ENCODE data around the gene CYGB. TPM values are rescaled to one million over a fixed set of nuclear protein-coding genes. Genes with fewer than 3 reads are reported as not detected.

CYGB gene
- polyA plus RNA-seq, 1 of the 3 experiments (the other 2 are of a cell fraction) = 1.7 TPM

DNA sequence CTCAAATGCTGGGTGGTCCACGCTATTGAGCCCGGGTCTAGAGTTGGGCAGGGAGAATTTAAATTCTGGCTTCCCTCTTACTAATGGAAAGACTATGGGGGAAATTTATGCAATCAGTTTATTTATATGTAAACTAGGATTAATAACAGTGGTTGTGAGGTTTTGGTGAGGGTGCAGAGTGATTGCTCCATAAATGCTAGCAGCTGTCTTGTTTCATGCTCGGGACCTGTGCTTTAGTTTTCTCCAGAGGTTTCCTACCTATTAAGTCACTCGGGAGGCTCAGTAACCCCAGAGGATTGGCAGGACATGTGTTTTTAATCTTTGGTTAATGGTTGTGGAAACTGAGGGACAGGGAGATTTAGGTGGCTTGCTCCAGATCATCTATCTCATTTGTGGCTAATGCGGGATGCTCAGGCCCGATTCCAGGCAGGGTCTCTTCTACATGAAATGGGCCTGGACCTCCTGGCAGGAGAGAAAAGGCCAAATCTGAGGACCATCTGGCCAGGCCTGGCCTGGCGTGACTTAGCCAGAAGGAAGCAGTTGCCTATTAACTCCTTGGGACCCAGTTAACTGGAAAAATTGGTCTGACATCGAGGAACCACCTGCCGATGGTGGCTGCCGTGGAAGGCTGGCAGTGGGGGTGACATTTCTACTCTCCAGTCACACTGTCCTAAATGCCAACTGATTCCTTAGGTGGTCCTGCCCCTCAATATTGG lies 4.4 kb upstream of the CYGB start:
- 83% methylated on average over 10 of the region's 10 CpGs for WGBS (ENCODE audit: low lambda C conversion rate)
- CTCF ChIA-PET = interaction anchor here (4.4 to 15.7 kb wide), 4 partner anchors 9 to 27 kb away, joined by 29 to 679 read pairs (median 194); partner anchors contain the start of gene CYGB
- H4K20me1 ChIP-seq (ENCODE audit: insufficient read depth) = peaks cover 7% of the 10 kb centered on the region
- no peak overlapping the region for H3K4me2 ChIP-seq
- H3K27ac ChIP-seq (ENCODE audit: low read depth in 2 of 2, low read length in 1 of 2) = peak overlapping the region in 1 of 2 experiments; percentile 99; a peak in 3 of 4 replicates
- no peak overlapping the region for H3K4me3 ChIP-seq (ENCODE audit: low read depth in 2 of 2, low read length in 1 of 2)
- TF ChIP-seq JUND (IDR thresholded peaks at IDR 0.05) = no peak
- no peak for TF ChIP-seq CHD2 (IDR thresholded peaks at IDR 0.05; ENCODE audit: low read length, partially characterized antibody)
- TF ChIP-seq TEAD4 (IDR thresholded peaks at IDR 0.05; ENCODE audit: borderline replicate concordance, insufficient read depth) = no peak
- TF ChIP-seq EP300 (IDR thresholded peaks at IDR 0.05; ENCODE audit: borderline replicate concordance in 1 of 2, low read depth in 1 of 2, low read length in 1 of 2) = peak in 1 of 2 experiments; percentile 52; a peak in 2 of 4 replicates
- no peak for TF ChIP-seq RAD21 (IDR thresholded peaks at IDR 0.05; ENCODE audit: low read length)
- no peak for TF ChIP-seq TAF1 (IDR thresholded peaks at IDR 0.05; ENCODE audit: borderline replicate concordance, low read depth, low read length)
- no peak for TF ChIP-seq FOSL2 (IDR thresholded peaks at IDR 0.05; ENCODE audit: borderline replicate concordance, low read depth)
- TF ChIP-seq ELF1 (IDR thresholded peaks at IDR 0.05) = no peak
- TF ChIP-seq, protein P1, sequence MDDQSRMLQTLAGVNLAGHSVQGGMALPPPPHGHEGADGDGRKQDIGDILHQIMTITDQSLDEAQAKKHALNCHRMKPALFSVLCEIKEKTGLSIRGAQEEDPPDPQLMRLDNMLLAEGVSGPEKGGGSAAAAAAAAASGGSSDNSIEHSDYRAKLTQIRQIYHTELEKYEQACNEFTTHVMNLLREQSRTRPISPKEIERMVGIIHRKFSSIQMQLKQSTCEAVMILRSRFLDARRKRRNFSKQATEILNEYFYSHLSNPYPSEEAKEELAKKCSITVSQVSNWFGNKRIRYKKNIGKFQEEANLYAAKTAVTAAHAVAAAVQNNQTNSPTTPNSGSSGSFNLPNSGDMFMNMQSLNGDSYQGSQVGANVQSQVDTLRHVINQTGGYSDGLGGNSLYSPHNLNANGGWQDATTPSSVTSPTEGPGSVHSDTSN (IDR thresholded peaks at IDR 0.05) = no peak
- no peak for TF ChIP-seq RFX5 (IDR thresholded peaks at IDR 0.05; ENCODE audit: low read length)
- no peak for TF ChIP-seq RCOR1 (IDR thresholded peaks at IDR 0.05; ENCODE audit: low read length)
- TF ChIP-seq GATA2 (CRISPR knock-in tag; IDR thresholded peaks at IDR 0.05) = 0 out of 2 replicates have a peak, but pooled peaks have one; percentile 10
- no peak for TF ChIP-seq NRF1 (IDR thresholded peaks at IDR 0.05; ENCODE audit: low read depth, low read length)
- no peak overlapping the region for H2AFZ ChIP-seq (ENCODE audit: low read depth)
- peaks cover 4% of the 10 kb centered on the region for H3F3A ChIP-seq (replicated peaks; ENCODE audit: insufficient read depth)
- no peaks in the 10 kb centered on the region for H3K36me3 ChIP-seq (replicated peaks in 1 of 2; ENCODE audit: control insufficient read depth in 1 of 2, insufficient read depth in 2 of 2, low read length in 1 of 2)
- no peak overlapping the region for H3K9ac ChIP-seq
- H3K9me3 ChIP-seq = no peaks in the 10 kb centered on the region
- no peak for DNase-seq
- H3K27me3 ChIP-seq (ENCODE audit: insufficient read depth) = peaks cover 31% of the 10 kb centered on the region
- peaks cover 21 to 88% of the 10 kb centered on the region in 2 experiments for H3K4me1 ChIP-seq (ENCODE audit: control insufficient read depth in 1 of 2, insufficient read depth in 2 of 2, low read depth in 1 of 2, low read length in 1 of 2)
- POLR2A ChIA-PET = interaction anchor here (0.9 kb wide), 1 partner anchor 94 kb away, joined by 3 read pairs; no protein-coding TSS in a partner anchor
- no peaks in the 10 kb centered on the region for H3K9me2 ChIP-seq
- H3K79me2 ChIP-seq (ENCODE audit: insufficient read depth) = no peaks in the 10 kb centered on the region

DNA sequence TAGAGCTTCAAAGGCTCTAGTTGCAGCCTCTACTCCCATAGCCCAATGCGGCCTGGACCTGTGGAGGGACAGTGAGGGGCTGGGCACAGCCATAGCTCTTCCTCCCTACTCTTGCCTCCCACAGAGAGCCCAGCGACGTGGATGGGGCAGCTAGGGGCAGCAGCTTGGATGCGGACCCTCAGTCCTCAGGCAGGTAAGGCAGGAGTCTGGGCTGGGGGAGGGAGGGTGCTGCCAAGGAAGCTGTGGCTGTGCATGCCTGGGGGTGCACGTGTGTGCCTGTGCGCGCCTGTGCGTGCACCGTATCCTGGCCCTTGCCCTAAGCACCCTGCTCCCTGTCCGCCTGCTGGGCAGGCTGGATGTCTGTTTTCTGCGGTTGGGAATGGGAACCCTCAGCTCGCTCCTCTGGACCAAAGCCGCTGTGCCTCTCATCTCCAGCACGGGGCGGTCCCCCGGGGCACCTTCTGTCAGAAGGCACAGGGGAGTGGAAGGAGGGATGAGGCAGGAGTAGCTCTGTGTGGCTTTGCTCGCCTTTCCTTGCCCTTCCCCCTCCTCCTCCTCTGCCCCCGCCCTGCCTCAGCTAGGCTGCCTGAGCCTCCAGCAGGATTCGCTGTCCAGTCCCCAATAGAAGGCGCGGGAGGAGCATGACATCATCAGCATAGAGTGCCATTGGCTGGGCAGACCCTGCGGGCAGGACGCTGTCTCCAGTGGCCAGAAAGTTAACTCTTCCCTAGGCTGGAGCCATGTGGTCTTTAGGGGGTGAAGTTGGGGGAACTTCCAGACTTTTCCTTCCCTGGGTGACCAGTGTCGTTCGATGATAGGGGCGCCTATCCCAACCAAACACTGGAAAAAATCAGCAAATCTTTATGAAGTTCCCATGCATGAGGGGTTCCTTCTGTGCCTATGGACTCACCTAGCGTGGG lies 3.1 kb upstream of the CYGB start:
- peak overlapping the region; percentile 75; the same call in 1 of the 2 replicates for H2AFZ ChIP-seq (ENCODE audit: low read depth)
- no peaks in the 10 kb centered on the region for H3K9me2 ChIP-seq
- no peaks in the 10 kb centered on the region for H3K9me3 ChIP-seq
- no peaks in the 10 kb centered on the region for H3K36me3 ChIP-seq (replicated peaks in 1 of 2; ENCODE audit: control insufficient read depth in 1 of 2, insufficient read depth in 2 of 2, low read length in 1 of 2)
- no peaks in the 10 kb centered on the region for H4K20me1 ChIP-seq (ENCODE audit: insufficient read depth)
- peaks cover 10 to 88% of the 10 kb centered on the region in 2 experiments; a peak in 3 of 4 replicates for H3K4me1 ChIP-seq (ENCODE audit: control insufficient read depth in 1 of 2, insufficient read depth in 2 of 2, low read depth in 1 of 2, low read length in 1 of 2)
- peak overlapping the region; percentile 37 to 41 for H3K4me3 ChIP-seq (ENCODE audit: low read depth in 2 of 2, low read length in 1 of 2)
- peak; percentile 93 for DNase-seq
- H3K27ac ChIP-seq (ENCODE audit: low read depth in 2 of 2, low read length in 1 of 2) = peak overlapping the region in 1 of 2 experiments; percentile 99; a peak in 2 of 4 replicates
- H3K79me2 ChIP-seq (ENCODE audit: insufficient read depth) = no peaks in the 10 kb centered on the region
- ChIA-PET CTCF (interaction anchor here (0.7 to 15.7 kb wide), 10 partner anchors 8 to 1282 kb away, joined by 3 to 679 read pairs (median 4); partner anchors contain the start of gene CYGB), POLR2A (interaction anchor here (0.5 to 2.1 kb wide), 10 partner anchors 11 to 548 kb away, joined by 3 to 34 read pairs (median 4); no protein-coding TSS in a partner anchor)
- H3K27me3 ChIP-seq (ENCODE audit: insufficient read depth) = peaks cover 42% of the 10 kb centered on the region
- peak overlapping the region; percentile 57 for H3K4me2 ChIP-seq
- H3K9ac ChIP-seq = no peak overlapping the region
- peaks cover 3% of the 10 kb centered on the region for H3F3A ChIP-seq (replicated peaks; ENCODE audit: insufficient read depth)
- 8% methylated on average over 19 of the region's 27 CpGs for WGBS (ENCODE audit: low lambda C conversion rate)
- TF ChIP-seq CHD2 (IDR thresholded peaks at IDR 0.05; ENCODE audit: low read length, partially characterized antibody) = peak; percentile 96
- TF ChIP-seq FOXJ3 (CRISPR knock-in tag; IDR thresholded peaks at IDR 0.05) = peak; percentile 70; the same call in 1 of the 2 replicates
- TF ChIP-seq NFIC (IDR thresholded peaks at IDR 0.05; ENCODE audit: borderline replicate concordance) = no peak
- TF ChIP-seq, protein P2, sequence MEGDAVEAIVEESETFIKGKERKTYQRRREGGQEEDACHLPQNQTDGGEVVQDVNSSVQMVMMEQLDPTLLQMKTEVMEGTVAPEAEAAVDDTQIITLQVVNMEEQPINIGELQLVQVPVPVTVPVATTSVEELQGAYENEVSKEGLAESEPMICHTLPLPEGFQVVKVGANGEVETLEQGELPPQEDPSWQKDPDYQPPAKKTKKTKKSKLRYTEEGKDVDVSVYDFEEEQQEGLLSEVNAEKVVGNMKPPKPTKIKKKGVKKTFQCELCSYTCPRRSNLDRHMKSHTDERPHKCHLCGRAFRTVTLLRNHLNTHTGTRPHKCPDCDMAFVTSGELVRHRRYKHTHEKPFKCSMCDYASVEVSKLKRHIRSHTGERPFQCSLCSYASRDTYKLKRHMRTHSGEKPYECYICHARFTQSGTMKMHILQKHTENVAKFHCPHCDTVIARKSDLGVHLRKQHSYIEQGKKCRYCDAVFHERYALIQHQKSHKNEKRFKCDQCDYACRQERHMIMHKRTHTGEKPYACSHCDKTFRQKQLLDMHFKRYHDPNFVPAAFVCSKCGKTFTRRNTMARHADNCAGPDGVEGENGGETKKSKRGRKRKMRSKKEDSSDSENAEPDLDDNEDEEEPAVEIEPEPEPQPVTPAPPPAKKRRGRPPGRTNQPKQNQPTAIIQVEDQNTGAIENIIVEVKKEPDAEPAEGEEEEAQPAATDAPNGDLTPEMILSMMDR (IDR thresholded peaks at IDR 0.05) = peak; percentile 33; the same call in 1 of the 2 replicates
- TF ChIP-seq TAF1 (IDR thresholded peaks at IDR 0.05; ENCODE audit: borderline replicate concordance, low read depth, low read length) = peak; percentile 45
- TF ChIP-seq RFX5 (IDR thresholded peaks at IDR 0.05; ENCODE audit: low read length) = peak; percentile 92
- peak; percentile 81 for TF ChIP-seq MXI1 (IDR thresholded peaks at IDR 0.05; ENCODE audit: low read depth, low read length)
- TF ChIP-seq EP300 (IDR thresholded peaks at IDR 0.05; ENCODE audit: borderline replicate concordance in 1 of 2, low read depth in 1 of 2, low read length in 1 of 2) = peak in 1 of 2 experiments; percentile 81; a peak in 2 of 4 replicates
- no peak for TF ChIP-seq SIN3A (IDR thresholded peaks at IDR 0.05; ENCODE audit: borderline replicate concordance, low read depth, low read length)
- TF ChIP-seq, protein P1 (IDR thresholded peaks at IDR 0.05) = no peak
- TF ChIP-seq RAD21 (IDR thresholded peaks at IDR 0.05; ENCODE audit: low read length) = peak; percentile 13; the same call in 1 of the 2 replicates
- TF ChIP-seq ELF1 (IDR thresholded peaks at IDR 0.05) = no peak

Measured in SK-N-SH (cell line).